A549 (cell line): ENCODE results near the gene CLSTN2. TPM values are rescaled to one million over a fixed set of nuclear protein-coding genes. Genes with fewer than 3 reads are reported as not detected.

Experiments used
- ATAC-seq, 2 experiments: fragments of 200-7000 bp in 1 of 2; fragments of >200 bp in 1 of 2; cut with Nextera tagmentation in 1 of 2; cut with Tn5 transposase in 1 of 2; 3 replicates each; pipeline versions ENCODE4 v1.8.0 to v1.9.1; 2018 to 2020; ENCODE audit warnings: mild to moderate bottlenecking in 1 of 2, moderate library complexity in 1 of 2
- CTCF ChIA-PET: fragments of 300-600 bp; sonication (Branson Sonifier 250); formaldehyde crosslinking; extraction: SDS; loops from one replicate; lab custom pipeline; 2021; ENCODE audit warnings: antibody characterized with exemption, inconsistent platforms; lab: Yijun Ruan, JAX
- POLR2A ChIA-PET: fragments of 350-600 bp; formaldehyde crosslinking; extraction: SDS; loops from one replicate; lab custom pipeline; 2021; ENCODE audit warnings: antibody characterized with exemption, inconsistent platforms; lab: Yijun Ruan, JAX
- DNase-seq, 2 experiments: peaks; one replicate each; pipeline versions ENCODE4 v3.0.0 to v3.0.0-alpha.2; 2011 to 2016; ENCODE audit warnings: low read depth in 1 of 2, low spot score in 1 of 2
- FAIRE-seq: peaks from 2 replicates; lab custom pipeline; 2011; peaks lifted over from hg19 to GRCh38; lab: Jason Lieb, UNC
- H3K27ac ChIP-seq, 2 experiments: fragments of >200 bp; sonication (Bioruptor Twin); formaldehyde crosslinking; 3 replicates each; pipeline ENCODE4 v1.5.1; 2016 to 2017
- H3K4me1 ChIP-seq: fragments of >200 bp; sonication (Bioruptor Twin); formaldehyde crosslinking; 3 replicates; pipeline ENCODE4 v1.6.1; 2016
- H3K4me2 ChIP-seq: fragments of >200 bp; sonication (Bioruptor Twin); formaldehyde crosslinking; 3 replicates; pipeline ENCODE4 v1.6.1; 2016
- H3K4me3 ChIP-seq: fragments of >200 bp; sonication (Bioruptor Twin); formaldehyde crosslinking; 3 replicates; pipeline ENCODE4 v1.5.1; 2016
- H3K9me3 ChIP-seq: fragments of >200 bp; sonication (Bioruptor Twin); formaldehyde crosslinking; 3 replicates; pipeline ENCODE4 v1.6.1; 2016
- BHLHE40 ChIP-seq: IDR thresholded peaks from 2 replicates; pipeline ENCODE4 v1.6.1; 2012; ENCODE audit warnings: low read depth, low read length, inconsistent platforms
- CBX2 ChIP-seq: fragments of 200-600 bp; sonication (generic); IDR thresholded peaks from 2 replicates; pipeline ENCODE4 v1.6.1; 2016; ENCODE audit warnings: low read depth, mild to moderate bottlenecking, borderline replicate concordance
- CBX8 ChIP-seq: fragments of 200-600 bp; sonication (generic); IDR thresholded peaks from 2 replicates; pipeline ENCODE4 v1.6.1; 2016
- CEBPB ChIP-seq, 2 experiments: fragments of >200 bp in 1 of 2; sonication (Bioruptor Twin) in 1 of 2; formaldehyde crosslinking in 1 of 2; IDR thresholded peaks; 2 replicates each; pipeline ENCODE4 v1.6.1; 2012 to 2016
- EHMT2 ChIP-seq: fragments of 200-600 bp; sonication (generic); IDR thresholded peaks from 2 replicates; pipeline ENCODE4 v1.6.1; 2016; ENCODE audit warnings: antibody characterized with exemption, low read depth, mild to moderate bottlenecking, moderate library complexity
- EP300 ChIP-seq, 2 experiments: fragments of >200 bp; sonication (Bioruptor Twin); formaldehyde crosslinking; IDR thresholded peaks; 2 replicates in 1 of 2; 3 replicates in 1 of 2; pipeline ENCODE4 v1.6.1; 2016 to 2017
- FOSB ChIP-seq: fragments of 250-450 bp; sonication (Bioruptor Pico); IDR thresholded peaks from 2 replicates; pipeline ENCODE4 v1.5.0; 2020; ENCODE audit warnings: mild to moderate bottlenecking, moderate library complexity
- HOXB13 ChIP-seq: fragments of 250-450 bp; sonication (Bioruptor Pico); IDR thresholded peaks from 2 replicates; pipeline ENCODE4 v1.5.0; 2020; ENCODE audit warnings: low read depth, mild to moderate bottlenecking, moderate library complexity
- HOXB5 ChIP-seq: fragments of 250-450 bp; sonication (Bioruptor Pico); IDR thresholded peaks from 2 replicates; pipeline ENCODE4 v1.5.0; 2020; ENCODE audit warnings: mild to moderate bottlenecking, moderate library complexity
- JUN ChIP-seq, 2 experiments: fragments of >200 bp; sonication (Bioruptor Twin); formaldehyde crosslinking; IDR thresholded peaks; 2 replicates in 1 of 2; 3 replicates in 1 of 2; pipeline ENCODE4 v1.6.1; 2016 to 2017
- JUNB ChIP-seq: fragments of >200 bp; sonication (Bioruptor Twin); formaldehyde crosslinking; IDR thresholded peaks from 2 replicates; pipeline ENCODE4 v1.6.1; 2016
- KDM5A ChIP-seq: fragments of 200-600 bp; sonication (generic); IDR thresholded peaks from 2 replicates; pipeline ENCODE4 v1.6.1; 2016; ENCODE audit warnings: antibody characterized with exemption, mild to moderate bottlenecking
- MYC ChIP-seq: IDR thresholded peaks from 2 replicates; pipeline ENCODE4 v1.6.1; 2012; ENCODE audit warnings: mild to moderate bottlenecking, inconsistent platforms, low read length, improper control_type of control experiment, borderline replicate concordance
- NR3C1 ChIP-seq: fragments of >200 bp; sonication (Bioruptor Twin); formaldehyde crosslinking; IDR thresholded peaks from 3 replicates; pipeline ENCODE4 v1.6.1; 2017
- POLR2A ChIP-seq: IDR thresholded peaks from 2 replicates; pipeline ENCODE4 v1.6.1; 2012; ENCODE audit warnings: mild to moderate bottlenecking, low read length
- POLR2AphosphoS2 ChIP-seq: conservative IDR thresholded peaks from 2 replicates; pipeline ENCODE4 v1.6.1; 2012; ENCODE audit warnings: low read length, improper control_type of control experiment, inconsistent platforms
- RAD21 ChIP-seq, 2 experiments: fragments of >200 bp in 1 of 2; sonication (Bioruptor Twin) in 1 of 2; formaldehyde crosslinking in 1 of 2; IDR thresholded peaks in 1 of 2; conservative IDR thresholded peaks in 1 of 2; 2 replicates in 1 of 2; 3 replicates in 1 of 2; pipeline ENCODE4 v1.6.1; 2012 to 2018; ENCODE audit warnings: inconsistent platforms in 1 of 2
- RARB ChIP-seq: fragments of 250-450 bp; sonication (Bioruptor Pico); IDR thresholded peaks from 2 replicates; pipeline ENCODE4 v1.8.0; 2021; ENCODE audit warnings: mild to moderate bottlenecking, moderate library complexity
- RCOR1 ChIP-seq: fragments of 150-350 bp; IDR thresholded peaks from 2 replicates; pipeline ENCODE4 v1.6.1; 2014; ENCODE audit warnings: antibody characterized with exemption, low read length, low read depth
- SMC3 ChIP-seq: fragments of >200 bp; sonication (Bioruptor Twin); formaldehyde crosslinking; IDR thresholded peaks from 3 replicates; pipeline ENCODE4 v1.6.1; 2018; ENCODE audit warnings: inconsistent platforms
- ZC3H11A ChIP-seq: fragments of 450-650 bp; IDR thresholded peaks from 2 replicates; pipeline ENCODE4 v1.6.1; 2014; ENCODE audit warnings: antibody characterized with exemption, mild to moderate bottlenecking
- WGBS: methylation state at CpG from one replicate; pipeline ENCODE4 v1.1.6; 2017; ENCODE audit errors: missing lambda C conversion rate; 5-methylcytosine and 5-hydroxymethylcytosine counted together
- polyA plus RNA-seq, 4 experiments: library from polyadenylated mRNA; depleted of rRNA in 3 of 4; stranded (reverse); fragments of >200 nt; fragmentation: RNase III in 1 of 4; extraction: RNeasy Plus Mini Kit Qiagen cat#74134 plus additional on column Dnase treatment in 1 of 4; gene quantifications; 2 replicates in 3 of 4; 3 replicates in 1 of 4; pipeline ENCODE4 v1.2.3, GENCODE V29; 2011 to 2017
- TF ChIP-seq, protein P1 (sequence below): fragments of >200 bp; sonication (Bioruptor Twin); formaldehyde crosslinking; IDR thresholded peaks from 3 replicates; pipeline ENCODE4 v1.5.1; 2016
- TF ChIP-seq, protein P2 (sequence below): fragments of >200 bp; sonication (Bioruptor Twin); formaldehyde crosslinking; IDR thresholded peaks from 2 replicates; pipeline ENCODE4 v1.6.1; 2016
- TF ChIP-seq, protein P3 (sequence below): fragments of 250-450 bp; sonication (Bioruptor Pico); IDR thresholded peaks from 2 replicates; pipeline ENCODE4 v1.5.0; 2020; ENCODE audit warnings: low read depth, mild to moderate bottlenecking, moderate library complexity
- TF ChIP-seq, protein P4 (sequence below): IDR thresholded peaks from 2 replicates; pipeline ENCODE4 v1.6.1; 2012

Gene CLSTN2
- polyA plus RNA-seq, 2 of the 4 experiments (the other 2 are of a cell fraction), result 0.03 to 0.04 TPM

- no peak for TF ChIP-seq MYC
- TF ChIP-seq, protein P1, sequence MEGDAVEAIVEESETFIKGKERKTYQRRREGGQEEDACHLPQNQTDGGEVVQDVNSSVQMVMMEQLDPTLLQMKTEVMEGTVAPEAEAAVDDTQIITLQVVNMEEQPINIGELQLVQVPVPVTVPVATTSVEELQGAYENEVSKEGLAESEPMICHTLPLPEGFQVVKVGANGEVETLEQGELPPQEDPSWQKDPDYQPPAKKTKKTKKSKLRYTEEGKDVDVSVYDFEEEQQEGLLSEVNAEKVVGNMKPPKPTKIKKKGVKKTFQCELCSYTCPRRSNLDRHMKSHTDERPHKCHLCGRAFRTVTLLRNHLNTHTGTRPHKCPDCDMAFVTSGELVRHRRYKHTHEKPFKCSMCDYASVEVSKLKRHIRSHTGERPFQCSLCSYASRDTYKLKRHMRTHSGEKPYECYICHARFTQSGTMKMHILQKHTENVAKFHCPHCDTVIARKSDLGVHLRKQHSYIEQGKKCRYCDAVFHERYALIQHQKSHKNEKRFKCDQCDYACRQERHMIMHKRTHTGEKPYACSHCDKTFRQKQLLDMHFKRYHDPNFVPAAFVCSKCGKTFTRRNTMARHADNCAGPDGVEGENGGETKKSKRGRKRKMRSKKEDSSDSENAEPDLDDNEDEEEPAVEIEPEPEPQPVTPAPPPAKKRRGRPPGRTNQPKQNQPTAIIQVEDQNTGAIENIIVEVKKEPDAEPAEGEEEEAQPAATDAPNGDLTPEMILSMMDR, result no peak
- TF ChIP-seq, protein P2, sequence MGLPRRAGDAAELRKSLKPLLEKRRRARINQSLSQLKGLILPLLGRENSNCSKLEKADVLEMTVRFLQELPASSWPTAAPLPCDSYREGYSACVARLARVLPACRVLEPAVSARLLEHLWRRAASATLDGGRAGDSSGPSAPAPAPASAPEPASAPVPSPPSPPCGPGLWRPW, result no peak
- TF ChIP-seq BHLHE40, result no peak
- TF ChIP-seq EP300 (IDR thresholded peaks at IDR 0.05), result no peak
- TF ChIP-seq SMC3, result no peak
- TF ChIP-seq CBX8, result no peak
- TF ChIP-seq, protein P3, sequence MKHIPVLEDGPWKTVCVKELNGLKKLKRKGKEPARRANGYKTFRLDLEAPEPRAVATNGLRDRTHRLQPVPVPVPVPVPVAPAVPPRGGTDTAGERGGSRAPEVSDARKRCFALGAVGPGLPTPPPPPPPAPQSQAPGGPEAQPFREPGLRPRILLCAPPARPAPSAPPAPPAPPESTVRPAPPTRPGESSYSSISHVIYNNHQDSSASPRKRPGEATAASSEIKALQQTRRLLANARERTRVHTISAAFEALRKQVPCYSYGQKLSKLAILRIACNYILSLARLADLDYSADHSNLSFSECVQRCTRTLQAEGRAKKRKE (CRISPR knock-in tag), result no peak
- no peak for TF ChIP-seq HOXB13 (CRISPR knock-in tag)
- TF ChIP-seq, protein P4, sequence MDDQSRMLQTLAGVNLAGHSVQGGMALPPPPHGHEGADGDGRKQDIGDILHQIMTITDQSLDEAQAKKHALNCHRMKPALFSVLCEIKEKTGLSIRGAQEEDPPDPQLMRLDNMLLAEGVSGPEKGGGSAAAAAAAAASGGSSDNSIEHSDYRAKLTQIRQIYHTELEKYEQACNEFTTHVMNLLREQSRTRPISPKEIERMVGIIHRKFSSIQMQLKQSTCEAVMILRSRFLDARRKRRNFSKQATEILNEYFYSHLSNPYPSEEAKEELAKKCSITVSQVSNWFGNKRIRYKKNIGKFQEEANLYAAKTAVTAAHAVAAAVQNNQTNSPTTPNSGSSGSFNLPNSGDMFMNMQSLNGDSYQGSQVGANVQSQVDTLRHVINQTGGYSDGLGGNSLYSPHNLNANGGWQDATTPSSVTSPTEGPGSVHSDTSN, result no peak
- TF ChIP-seq FOSB (CRISPR knock-in tag), result no peak
- TF ChIP-seq NR3C1, result no peak
- no peak for TF ChIP-seq RCOR1
- no peak for TF ChIP-seq ZC3H11A
- TF ChIP-seq JUNB, result no peak
- TF ChIP-seq EHMT2, result no peak
- TF ChIP-seq CEBPB (IDR thresholded peaks at IDR 0.05), result no peak
- no peak for TF ChIP-seq KDM5A
- TF ChIP-seq, all 56 proteins: peak for 0
- ChIA-PET CTCF (no interaction called here), POLR2A (no interaction called here)
- Histone ChIP-seq H3K4me3 (no peak overlapping the region), H3K9me3 (no peaks in the 10 kb centered on the region), H3K4me2 (no peak overlapping the region), H3K27ac (no peak overlapping the region), H3K4me1 (no peaks in the 10 kb centered on the region)
- ATAC-seq, result no peak
- DNase-seq, result no peak
- WGBS, result 2% methylated on average over 2 of the region's 2 CpGs
- FAIRE-seq, result no peak
These were observed 225.6 kb downstream of the CLSTN2 start for GRCh38 chr3:140160553-140160952.

DNA sequence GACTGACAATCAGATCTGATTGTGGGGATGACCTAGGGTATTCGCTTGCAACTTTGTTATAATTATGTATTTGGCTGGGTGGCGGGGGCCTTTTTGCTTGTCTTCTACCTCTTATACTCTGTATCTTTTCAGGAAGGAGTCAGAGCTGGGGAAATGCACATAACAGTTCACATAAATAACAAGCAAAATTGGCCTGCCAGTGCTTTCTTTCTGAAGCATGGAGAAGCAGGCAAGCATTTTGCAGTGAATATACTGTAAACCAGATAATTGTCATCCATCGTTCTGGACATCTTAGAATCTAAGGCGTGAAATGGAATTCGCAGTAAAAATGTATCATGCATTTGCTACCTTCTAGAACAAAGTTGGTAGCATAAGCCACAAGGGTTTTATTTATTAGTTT is 227.6 kb downstream of the CLSTN2 start:
- CTCF ChIA-PET, result interaction anchor here (1.8 kb wide), 1 partner anchor 9 kb away, joined by 5 read pairs; no protein-coding TSS in a partner anchor
- DNase-seq (no peak), FAIRE-seq (no peak), ATAC-seq (no peak)
- Histone ChIP-seq H3K27ac (no peak overlapping the region), H3K4me3 (no peak overlapping the region), H3K4me1 (no peaks in the 10 kb centered on the region), H3K9me3 (no peaks in the 10 kb centered on the region)
- 0% methylated on average over 5 of the region's 5 CpGs for WGBS
- TF ChIP-seq KDM5A (no peak), CBX8 (no peak)
- TF ChIP-seq, all 56 proteins: peak for 0
- POLR2A ChIA-PET, result no interaction called here
- H3K4me2 ChIP-seq, result no peak overlapping the region

GRCh38 chr3:140163159-140163763 is 228.3 kb downstream of the CLSTN2 start:
- no peak for ATAC-seq
- CTCF ChIA-PET, result interaction anchor here (1.8 kb wide), 1 partner anchor 9 kb away, joined by 5 read pairs; no protein-coding TSS in a partner anchor
- WGBS, result 21% methylated on average over 2 of the region's 2 CpGs
- TF ChIP-seq, protein P3 (CRISPR knock-in tag), result no peak
- no peak for TF ChIP-seq KDM5A
- TF ChIP-seq RAD21 (conservative IDR thresholded peaks at IDR 0.05 in 1 of 2, IDR thresholded peaks at IDR 0.05 in 1 of 2), result no peak
- no peak for TF ChIP-seq POLR2AphosphoS2
- TF ChIP-seq RCOR1, result no peak
- no peak for TF ChIP-seq POLR2A
- no peak for TF ChIP-seq HOXB5 (CRISPR knock-in tag)
- TF ChIP-seq JUN (IDR thresholded peaks at IDR 0.05), result no peak
- no peak for TF ChIP-seq RARB (CRISPR knock-in tag)
- TF ChIP-seq CBX2, result no peak
- TF ChIP-seq, all 56 proteins: peak for 0
- no peak overlapping the region for H3K4me3 ChIP-seq
- no peaks in the 10 kb centered on the region for H3K9me3 ChIP-seq
- H3K4me1 ChIP-seq, result no peaks in the 10 kb centered on the region
- H3K27ac ChIP-seq, result no peak overlapping the region
- DNase-seq, result no peak
- no peak for FAIRE-seq
- POLR2A ChIA-PET, result no interaction called here
- no peak overlapping the region for H3K4me2 ChIP-seq
